Retinal pigment epithelial cell (primary cell): Measurements from ENCODE around the gene TPD52L2.

Experiments used
- DNase-seq: peaks from one replicate; pipeline ENCODE4 v3.0.0-alpha.2; 2010; ENCODE audit warnings: low read depth
- H3K4me3 ChIP-seq: 2 replicates; pipeline ENCODE4 v1.5.1; 2011; ENCODE audit warnings: mild to moderate bottlenecking, low read length, control low read depth, moderate library complexity
- TF ChIP-seq, protein P1 (sequence below): conservative IDR thresholded peaks from 2 replicates; pipeline ENCODE4 v1.5.1; 2011; ENCODE audit warnings: low read depth, low read length, control low read depth, inconsistent platforms

The TPD52L2 gene

DNA sequence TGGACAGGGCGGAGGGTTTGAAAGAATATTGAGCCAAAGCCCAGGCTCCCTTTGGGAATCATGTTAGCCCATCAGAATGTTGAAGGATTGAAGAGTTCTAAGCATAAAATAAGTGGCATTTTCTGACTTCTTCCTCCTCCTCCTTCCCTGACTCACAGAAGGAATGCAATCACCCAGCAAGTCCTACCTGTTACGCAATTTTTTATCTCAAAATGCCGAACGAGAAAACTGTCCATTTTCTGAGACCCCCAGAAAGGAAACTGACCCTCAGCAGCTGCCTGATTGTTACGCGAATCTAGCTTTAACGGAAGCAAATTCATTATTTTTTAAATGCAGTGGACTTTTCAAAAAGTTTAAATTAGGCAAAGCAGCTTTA lies 25.1 kb downstream of the TPD52L2 start:
- H3K4me3 ChIP-seq, result no peak overlapping the region
- no peak for DNase-seq
- TF ChIP-seq, protein P1, sequence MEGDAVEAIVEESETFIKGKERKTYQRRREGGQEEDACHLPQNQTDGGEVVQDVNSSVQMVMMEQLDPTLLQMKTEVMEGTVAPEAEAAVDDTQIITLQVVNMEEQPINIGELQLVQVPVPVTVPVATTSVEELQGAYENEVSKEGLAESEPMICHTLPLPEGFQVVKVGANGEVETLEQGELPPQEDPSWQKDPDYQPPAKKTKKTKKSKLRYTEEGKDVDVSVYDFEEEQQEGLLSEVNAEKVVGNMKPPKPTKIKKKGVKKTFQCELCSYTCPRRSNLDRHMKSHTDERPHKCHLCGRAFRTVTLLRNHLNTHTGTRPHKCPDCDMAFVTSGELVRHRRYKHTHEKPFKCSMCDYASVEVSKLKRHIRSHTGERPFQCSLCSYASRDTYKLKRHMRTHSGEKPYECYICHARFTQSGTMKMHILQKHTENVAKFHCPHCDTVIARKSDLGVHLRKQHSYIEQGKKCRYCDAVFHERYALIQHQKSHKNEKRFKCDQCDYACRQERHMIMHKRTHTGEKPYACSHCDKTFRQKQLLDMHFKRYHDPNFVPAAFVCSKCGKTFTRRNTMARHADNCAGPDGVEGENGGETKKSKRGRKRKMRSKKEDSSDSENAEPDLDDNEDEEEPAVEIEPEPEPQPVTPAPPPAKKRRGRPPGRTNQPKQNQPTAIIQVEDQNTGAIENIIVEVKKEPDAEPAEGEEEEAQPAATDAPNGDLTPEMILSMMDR, result no peak

DNA sequence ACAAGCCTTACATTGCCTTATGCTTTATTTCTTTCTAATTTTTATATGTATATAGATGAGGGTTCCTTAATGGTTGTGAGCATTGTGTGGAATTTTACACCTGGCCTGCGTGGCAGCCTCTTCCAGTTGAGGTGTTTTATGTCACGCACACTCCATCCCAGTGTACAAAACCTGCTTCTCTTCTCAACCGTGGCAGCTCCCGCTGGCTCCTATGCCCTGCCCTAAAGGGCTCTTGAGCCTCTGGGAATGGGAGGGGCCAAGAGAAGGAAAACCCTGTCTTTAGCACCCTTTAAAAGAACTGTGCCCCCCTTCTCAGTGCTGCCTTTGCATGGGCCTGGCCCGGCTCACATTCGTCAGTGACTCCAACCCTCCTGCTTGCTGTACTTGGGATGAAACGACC lies 25.5 kb downstream of the TPD52L2 start:
- no peak overlapping the region for H3K4me3 ChIP-seq
- no peak for DNase-seq
- TF ChIP-seq, protein P1, result no peak

DNA sequence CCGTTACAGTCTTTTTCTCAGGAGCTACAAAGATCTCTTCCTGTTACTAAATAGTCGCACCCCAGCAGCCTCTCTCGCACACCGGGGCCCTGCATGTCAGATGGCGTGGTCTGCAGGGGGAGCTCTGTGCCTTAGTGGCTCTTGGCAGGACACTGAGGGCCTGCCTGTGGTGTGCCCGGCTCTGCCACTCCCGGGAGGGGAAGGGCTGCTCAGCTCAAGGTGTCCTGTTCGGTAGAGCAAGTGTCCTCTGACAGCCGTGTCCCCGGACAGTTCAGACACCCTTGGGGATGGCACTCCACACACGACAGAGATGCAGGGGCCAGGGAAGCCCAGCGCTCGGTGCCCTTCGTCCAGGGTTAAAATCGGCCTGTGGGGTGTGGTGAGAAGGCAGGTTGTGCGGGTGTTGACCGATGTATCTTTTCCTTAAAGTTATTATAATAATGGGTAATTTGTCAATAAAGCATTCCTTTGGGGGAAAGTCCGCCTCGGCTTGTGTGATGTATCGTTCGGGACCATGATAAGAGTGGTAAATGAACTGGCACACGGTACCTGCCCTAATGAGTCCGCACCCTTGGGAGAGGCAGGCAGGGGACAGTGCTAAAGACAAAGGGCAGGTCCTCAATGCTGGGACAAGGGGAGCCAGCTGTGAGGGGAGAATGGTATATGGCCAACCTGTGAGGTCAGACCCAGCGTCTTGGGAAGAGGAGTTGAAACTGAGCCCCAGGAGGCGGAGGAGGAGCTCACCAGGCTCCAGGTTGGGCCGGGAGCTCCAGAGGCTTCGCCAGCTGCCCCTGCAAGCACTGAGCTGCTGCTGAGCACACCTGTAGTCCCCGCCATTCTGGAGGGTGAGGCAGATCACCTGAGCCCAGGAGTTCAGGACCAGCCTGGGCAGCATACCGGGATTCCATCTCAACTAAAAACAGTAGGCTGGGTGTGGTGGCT lies 26.3 kb downstream of the TPD52L2 start:
- TF ChIP-seq, protein P1, result peak; percentile 2
- no peak for DNase-seq
- no peak overlapping the region for H3K4me3 ChIP-seq

DNA sequence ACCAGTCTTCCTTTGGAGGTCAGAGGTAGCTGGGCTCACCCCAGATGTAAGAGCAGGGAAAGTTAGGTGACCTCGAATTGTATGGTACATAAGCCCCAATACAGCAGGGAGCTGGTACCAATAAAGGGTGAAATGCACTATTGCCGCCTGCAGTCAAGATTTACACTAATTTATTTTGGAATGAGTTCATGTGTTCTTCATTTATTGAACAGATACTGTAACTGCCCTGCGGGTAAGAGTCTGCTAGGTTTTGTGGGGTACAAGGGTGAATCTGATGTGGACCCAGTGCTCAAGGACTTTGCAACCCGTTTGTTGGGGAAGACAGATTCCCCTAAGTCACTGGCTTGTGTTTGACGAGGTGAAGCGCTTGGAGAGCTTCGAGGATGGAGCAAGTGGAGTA lies 27.3 kb downstream of the TPD52L2 start:
- TF ChIP-seq, protein P1, result no peak
- no peak overlapping the region for H3K4me3 ChIP-seq
- no peak for DNase-seq

DNA sequence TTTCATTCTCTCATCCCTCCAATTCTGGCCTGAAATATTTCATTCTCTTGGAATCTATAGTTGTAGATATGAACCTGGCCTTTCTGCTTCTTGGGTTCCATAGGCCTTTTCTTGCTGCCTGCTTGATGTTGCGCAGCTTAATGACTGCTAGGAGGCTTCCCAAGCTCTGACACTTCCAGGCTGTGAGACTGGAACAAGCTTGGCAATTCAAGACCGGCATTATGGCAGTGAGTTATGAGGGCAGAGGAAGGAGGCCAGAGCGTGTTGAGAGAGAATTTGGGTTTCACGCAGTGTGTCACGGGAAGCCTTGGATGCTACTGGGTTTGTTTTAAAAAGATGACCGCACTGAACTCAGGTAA lies 28.9 kb downstream of the TPD52L2 start:
- TF ChIP-seq, protein P1, result no peak
- DNase-seq, result no peak
- peak overlapping the region; percentile 68 for H3K4me3 ChIP-seq

DNA sequence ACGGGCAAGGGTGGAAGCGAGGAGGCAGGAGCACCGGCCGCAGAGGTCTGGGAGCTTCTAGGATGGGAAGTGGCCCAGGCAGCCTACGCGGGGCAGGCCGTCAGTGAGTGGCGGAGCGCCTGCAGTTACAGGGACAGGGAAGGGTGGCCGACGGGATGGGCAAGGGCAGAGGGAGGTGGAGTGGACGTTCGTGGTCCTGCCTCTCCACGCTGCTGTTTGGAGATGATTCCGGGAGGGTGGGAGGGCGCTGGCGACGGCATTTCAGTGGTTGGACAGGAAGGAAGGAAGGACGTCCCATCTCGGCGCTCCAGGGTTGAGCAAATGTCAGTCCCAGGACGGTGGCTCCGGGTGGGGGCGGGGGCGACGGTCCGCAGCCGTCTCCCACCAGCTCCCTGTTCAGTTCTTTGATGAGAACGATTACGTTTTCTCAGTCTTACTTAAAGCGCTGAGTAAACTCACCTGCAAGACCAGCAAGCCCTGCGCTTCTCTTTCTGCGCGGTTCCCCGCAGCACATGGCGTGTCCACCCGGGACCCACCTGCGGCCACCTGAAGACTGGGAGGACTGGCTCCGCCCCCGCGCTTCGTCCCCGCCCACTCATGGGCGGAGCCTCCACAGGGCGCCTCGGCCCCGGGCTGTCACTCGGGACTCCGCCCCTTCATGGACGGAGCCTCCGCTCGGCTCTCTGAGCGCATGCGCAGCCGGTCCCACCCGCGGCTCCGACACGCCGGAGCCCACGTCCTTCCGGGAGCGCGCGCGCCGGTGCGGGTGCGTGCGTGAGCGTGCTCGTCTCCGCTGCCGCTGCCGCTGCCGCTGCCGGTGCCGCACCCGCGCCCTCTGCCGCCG lies 29.5 kb downstream of the TPD52L2 start, which contains the start of gene DNAJC5:
DNAJC5 (plus strand) TSS at position 769 of the 844 bp plus-strand sequence. CDS start 33,220 bp downstream, outside the sequence.
- peak within 1 kb of the TSS; percentile 76 for H3K4me3 ChIP-seq
- TF ChIP-seq, protein P1, result no peak
- no peak for DNase-seq
